GM18858 (cell line): Measurements from ENCODE around the gene C11orf86.
"Not testable (repeated sequence)": the region's sequence is repeated elsewhere in the genome, so short reads cannot be mapped to it uniquely, and the experiment has no call there.

ENCODE experiments used
- ATAC-seq: cut with Tn5 transposase; IDR thresholded peaks from one replicate; pipeline ENCODE4 v1.9.1; 2021; ENCODE audit not compliant: unreplicated experiment

C11orf86 gene

DNA sequence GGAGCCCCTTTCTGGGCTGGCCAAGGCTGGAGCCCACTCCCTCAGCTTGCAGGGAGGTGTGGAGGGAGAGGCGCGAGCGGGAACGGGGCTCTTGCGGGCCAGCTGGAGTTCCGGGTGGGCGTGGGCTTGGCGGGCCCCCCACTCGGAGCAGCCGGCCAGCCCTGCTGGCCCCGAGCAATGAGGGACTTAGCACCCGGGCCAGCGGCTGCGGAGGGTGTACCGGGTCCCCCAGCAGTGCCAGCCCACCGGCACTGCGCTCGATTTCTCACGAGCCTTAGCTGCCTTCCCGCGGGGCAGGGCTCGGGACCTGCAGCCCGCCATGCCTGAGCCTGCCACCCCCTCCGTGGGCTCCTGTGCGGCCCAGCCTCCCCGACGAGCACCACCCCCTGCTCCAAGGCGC is 13.6 kb downstream of the C11orf86 start:
- ATAC-seq, result not testable (repeated sequence)

DNA sequence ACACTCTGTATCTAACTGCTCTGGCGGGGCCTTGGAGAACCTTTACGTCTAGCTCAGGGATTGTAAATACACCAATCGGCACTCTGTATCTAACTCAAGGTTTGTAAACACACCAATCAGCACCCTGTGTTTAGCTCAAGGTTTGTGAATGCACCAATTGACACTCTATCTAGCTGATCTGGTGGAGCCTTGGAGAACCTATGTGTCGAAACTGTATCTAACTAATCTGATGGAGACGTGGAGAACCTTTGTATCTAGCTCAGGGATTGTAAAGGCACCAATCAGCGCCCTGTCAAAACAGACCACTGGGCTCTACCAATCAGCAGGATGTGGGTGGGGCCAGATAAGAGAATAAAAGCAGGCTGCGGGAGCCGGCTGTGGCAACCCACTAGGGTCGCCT is 14.3 kb downstream of the C11orf86 start:
- not testable (repeated sequence) for ATAC-seq

DNA sequence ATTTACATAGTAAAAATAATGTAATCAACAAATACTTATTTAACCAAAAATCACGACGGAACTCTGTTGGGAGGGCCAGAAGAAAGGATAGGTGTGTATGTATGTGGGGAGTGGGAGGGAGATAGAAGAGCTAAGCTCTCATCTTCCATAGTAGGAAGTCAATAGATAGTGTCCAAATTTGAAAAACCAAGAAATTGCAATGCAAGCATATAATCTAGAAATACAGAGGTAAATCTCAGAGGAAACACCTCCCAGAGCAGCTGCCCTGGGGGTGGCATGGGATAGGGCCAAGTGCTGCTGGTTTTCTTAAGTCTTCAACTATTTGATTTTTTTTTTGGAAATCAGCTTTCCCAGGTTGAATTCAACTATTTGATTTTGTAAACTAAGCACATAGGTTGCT is 16.9 kb downstream of the C11orf86 start:
- ATAC-seq, result no peak

DNA sequence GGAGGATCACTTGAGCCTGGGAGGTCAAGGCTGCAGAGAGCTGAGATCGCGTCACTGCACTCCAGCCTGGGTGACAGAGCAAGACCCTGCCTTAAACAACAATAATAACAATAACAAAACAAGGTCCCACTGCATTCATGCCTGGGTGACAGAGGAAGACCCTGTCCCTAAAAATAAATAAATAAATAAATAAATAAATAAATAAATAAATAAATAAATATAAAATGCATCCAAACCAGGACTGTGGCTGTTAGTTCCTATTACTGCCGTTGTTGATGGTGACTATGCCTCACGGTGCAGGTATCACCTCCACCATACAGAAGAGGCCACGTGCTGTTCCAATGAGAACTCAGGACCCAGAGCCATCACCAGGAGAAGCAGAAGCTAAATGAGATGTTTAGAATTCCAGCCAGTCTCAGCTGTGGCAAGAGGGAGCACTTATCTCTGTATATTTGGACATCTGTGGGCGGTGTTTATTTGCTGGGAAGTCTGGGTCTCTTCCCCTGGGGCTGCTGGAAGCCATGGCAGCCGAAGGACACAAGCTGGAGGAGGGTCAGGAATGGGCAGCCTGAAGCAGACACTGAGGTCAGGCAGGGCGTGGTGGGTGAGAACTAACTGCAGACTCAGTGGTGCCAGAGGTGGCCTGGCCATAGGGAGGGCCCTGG is 21.6 kb downstream of the C11orf86 start:
- ATAC-seq, result no peak

DNA sequence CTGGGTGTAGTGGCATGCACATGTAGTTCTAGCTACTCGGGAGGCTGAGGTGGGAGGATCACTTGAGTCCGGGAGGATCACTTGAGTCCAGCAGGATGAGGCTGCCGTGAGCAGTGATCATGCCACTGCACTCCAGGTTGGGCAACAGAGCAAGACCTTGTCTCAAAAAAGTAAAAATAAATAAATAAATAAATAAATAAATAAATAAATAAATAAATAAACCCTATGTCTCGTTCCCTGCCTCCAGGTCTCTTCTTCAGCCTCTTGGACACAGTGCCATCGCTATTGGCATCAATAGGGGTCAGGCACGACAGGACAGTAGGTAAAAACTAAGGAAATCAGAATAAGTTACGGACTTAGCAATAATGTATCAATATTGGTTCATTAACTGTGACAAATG is 24.5 kb downstream of the C11orf86 start:
- no peak for ATAC-seq

DNA sequence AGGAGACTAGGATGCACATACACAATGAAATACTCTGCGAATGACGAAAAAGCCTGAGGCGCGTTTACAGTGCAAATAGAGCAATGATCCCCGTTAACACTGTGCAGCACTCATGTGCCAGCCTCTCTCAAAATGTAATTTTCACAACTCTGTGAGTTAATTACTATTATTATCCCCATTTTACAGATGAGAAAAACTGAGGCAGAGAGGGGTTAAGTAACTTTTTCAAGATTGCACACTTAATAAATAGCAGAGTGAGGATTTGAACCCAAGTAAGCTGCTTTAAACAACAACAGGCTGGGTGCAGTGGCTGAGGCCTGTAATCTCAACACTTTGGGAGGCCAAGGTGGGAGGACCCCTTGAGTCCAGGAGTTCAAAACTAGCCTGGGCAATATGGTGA is 26.2 kb downstream of the C11orf86 start:
- no peak for ATAC-seq

DNA sequence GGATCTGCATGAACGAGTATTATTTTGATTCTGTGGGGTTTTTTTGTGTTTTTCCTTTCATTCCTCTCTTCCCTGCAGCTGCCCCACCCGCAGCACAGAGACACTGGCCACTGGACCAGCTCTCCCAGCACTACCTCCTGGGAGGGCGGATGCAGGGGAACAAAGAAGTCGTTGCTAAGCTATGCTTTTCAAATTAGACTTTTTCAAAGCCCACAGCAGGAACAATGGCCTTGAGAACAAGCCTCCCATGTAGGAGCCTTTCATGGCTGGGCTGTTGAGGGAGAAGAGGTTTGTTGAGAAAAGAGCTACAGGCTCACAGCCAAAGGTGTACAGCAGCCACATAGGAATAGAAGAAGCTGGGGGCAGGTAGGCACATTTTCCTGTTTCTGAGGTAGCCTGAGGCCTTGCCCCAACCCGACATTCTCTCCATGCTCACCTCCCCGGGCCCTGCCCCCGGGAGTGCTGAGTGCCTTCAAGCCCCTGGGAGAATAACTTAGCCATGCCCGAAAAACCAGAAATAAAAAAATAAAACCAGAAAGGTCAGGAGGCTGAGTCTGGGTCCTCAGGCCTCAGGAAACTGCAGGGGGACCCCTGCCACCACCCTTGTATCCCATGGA is 27.3 kb downstream of the C11orf86 start:
- no peak for ATAC-seq

DNA sequence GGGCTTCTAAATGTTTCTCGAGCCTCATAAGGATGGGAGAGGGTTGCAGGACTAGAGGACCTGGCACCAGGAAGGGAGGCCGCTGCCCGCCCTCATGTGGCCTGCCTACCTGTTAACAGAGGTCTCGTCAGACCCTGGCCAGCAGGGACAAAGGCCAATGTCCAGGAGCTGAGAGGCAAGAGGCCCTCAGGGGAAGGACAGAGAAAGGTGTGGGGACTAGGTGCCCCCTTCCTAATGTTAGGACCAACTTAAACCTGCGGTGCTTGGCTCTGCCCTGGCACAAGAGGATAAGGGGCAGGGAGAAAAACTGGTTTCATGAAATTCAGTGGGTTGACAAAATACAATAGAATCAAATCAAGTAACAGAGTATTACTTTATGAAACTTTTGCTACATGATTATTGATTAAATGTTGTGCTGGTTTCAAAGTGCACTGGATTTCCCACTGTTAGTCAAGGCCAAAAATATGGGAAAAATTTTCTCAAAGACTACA is 27.9 kb downstream of the C11orf86 start:
- ATAC-seq, result no peak

DNA sequence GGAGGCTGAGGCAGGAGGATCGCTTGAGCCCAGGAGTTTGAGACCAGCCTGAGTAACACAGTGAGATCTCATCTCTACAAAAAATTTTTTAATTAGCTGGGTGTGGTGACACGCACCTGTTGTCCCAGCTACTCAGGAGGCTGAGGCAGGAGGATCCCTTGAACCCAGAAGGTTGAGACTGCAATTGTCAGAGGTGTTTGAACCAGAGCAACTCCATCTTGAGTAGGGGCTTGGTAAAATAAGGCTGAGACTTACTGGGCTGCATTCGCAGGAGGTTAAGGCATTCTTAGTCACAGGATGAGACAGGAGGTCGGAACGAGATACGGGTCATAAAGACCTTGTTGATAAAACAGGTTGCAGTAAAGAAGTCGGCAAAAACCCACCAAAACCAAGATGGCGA is 30.1 kb downstream of the C11orf86 start:
- not testable (repeated sequence) for ATAC-seq

DNA sequence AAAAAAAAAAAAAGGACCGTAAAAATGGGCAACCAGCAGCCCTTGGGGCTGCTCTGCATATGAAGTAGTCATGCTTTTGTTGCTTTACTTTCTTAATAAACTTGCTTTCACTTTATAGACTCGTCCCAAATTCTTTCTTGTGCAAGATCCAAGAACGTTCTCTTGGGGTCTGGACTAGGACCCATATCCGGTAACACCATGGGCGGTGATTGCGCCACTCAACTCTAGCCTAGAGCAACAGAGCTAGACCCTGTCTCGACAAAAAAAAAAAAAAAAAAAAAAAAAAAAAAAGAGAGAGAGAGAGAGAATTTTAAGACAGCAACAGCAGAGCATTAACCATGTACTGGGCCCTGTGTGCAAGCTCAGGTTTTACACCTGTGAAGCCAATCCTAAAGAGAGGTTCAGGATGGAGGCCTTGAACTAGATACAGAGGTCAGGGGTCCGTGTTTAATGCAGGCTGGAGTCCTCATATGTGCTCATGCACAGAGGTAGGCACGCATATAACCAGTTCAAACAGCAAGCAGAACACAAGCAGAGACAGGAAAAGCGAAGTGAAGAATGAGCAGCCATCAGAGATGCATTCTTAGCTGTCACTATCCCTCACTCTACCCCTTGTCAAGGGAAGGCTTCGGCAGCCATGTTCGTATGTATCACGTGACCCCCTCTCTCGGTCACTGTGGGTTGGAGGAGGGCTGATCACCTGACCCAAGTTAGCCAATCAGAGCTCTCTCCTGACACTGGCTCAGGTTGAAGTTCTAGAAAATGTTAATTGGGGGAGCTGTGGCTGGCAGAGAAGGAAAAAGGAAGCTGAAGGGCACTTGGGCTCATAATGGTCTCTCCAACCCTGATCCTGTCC is 31.2 kb downstream of the C11orf86 start:
- ATAC-seq, result no peak

DNA sequence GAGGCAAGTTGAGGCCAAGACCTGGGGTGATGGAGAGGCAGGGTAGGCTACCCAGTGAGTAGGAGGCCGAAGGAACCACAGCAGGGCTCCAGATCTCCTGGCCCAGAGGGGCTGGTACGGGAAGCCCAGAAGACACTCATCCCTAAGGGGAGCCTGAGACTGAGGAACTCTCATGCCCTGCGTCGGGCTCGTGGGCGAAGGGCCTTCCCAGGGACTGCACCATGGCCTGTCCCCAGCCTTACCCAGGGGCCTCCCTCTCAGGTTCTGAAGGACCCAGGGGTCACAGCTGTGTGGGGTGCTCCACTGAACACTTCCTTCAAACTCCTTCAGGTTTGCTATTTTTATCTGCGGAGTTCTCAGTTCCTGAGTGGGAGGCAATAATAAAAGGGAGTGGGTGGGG is 32.0 kb downstream of the C11orf86 start:
- ATAC-seq, result no peak

DNA sequence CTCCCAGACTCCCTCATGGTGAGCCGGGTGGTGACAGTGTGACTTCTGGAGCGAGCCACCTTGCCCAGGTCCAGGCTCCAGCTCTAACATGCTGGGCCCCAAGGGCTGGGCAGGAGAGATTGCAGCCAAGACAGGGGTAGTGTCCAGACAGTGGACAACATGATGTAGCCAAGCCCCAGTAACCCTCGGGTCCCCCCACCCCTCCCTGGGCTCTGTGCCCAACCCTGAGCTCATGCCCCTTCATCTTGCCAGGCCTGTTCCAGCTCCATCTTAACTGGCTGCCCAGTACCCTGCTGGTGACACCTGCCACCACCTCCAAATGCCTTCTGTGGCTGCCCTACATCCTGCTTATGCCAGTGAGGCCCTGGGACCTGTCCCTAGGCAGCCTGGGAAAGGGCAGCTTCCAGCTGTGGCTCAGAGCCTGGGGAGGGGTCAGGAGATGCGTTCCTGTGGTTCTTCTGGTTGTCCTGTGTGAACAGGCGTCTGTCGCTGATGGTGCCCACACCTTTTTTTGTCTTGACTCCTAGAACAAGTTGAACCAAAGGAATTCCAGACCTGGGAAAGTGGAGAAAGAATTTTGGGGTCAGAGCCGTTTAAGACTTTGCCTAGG is 35.3 kb downstream of the C11orf86 start:
- ATAC-seq, result no peak

DNA sequence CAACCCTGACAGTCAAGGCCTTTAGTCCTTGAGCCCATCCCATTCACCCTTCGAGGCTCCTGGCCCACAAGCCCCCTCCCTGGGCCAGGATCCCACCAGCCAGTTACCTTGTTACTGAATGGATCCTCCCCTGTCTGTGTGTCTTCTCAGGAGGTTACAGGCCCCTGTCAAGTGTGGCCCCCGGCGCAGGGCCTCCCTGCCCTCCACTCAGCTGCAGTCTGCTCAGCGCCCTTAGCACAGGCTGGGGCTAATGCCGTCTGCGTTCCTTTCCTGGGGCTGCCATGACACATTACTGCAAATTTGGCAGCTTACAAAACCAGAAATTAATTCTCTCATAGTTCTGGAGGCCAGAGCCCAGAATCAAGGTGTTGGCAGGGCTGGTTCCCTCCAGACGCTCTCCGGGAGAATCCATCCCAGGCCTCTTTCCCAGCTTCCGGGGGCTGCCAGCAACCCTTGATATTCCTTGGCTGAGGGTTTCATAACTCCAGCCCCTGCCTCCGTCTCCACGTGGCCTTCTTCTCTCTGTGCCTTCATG is 38.5 kb downstream of the C11orf86 start:
- ATAC-seq, result no peak

DNA sequence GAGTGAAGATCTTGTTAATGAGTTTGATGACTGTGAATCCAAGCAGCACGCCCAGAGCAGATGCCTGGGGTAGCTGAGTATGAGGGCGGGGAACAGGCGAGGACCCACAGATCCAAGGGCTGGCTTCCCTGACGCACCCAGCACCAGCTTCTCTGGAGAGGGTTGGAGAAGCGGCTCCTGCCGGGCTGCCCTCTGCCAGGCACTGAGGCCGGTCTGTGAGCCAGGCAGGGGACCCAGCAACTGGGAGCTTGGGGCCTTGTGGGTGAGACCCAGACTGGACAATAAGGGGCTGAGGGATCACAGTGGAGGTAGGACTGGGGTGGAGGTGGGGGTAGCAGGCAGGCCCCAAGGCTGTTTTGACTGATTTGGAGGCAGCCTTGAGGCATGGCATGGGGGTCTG is 39.2 kb downstream of the C11orf86 start:
- no peak for ATAC-seq

DNA sequence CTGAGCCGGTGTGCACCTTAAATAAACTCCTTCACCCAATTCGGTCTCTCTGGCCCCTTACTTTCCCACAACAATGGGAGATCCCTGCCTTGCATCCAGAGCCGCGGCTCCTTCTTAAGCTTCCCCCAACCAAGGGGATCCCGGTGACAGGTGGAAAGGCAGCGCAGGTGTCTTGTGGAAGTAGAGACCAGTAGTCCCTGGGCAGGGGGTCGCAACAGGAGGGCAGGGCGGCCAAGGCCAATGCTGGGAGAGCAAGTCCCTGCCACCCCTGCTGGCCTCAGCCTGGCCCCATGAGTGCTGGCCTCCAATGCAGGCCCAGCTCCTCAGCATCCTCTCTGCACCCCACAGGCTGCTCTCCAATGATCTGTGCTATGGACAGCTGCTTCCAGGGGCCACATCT is 39.9 kb downstream of the C11orf86 start:
- no peak for ATAC-seq

DNA sequence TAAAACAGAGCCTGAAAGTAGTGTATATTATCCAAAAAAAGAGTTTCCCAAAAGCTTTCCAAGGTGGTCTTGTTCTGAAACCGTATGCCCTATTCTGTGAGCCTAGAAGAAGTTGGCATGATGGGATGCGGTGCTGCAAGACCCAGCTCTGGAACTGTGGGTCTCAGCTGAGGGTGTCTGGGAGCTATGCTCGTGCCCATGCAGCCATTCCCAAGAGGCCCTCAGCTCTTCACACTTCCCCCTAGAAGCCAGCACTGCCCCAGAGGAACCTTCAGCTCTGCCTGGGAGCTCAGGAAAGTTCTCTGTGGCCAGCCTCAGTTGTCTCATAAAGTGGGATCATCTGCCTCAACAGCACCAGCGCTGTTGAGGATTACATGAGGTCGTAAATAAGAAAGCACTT is 41.4 kb downstream of the C11orf86 start:
- ATAC-seq, result no peak

DNA sequence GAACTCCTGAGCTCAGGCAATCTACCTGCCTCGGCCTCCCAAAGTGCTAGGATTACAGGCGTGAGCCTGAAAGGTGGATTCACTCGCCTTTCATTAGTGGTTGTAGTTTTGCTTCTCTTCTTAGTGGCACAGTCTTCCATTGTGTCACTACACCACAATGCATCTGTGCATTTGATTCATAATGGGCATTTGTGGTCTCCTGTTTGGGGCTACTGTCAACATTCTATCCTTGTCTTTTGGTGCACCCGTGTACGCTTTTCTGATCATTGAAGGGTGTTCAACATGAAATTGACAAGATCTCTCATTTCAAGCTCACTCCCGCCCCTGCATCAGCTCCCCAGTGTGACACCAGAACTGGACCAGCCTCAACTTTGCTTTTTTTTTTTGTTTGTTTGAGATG is 45.8 kb downstream of the C11orf86 start:
- no peak for ATAC-seq

DNA sequence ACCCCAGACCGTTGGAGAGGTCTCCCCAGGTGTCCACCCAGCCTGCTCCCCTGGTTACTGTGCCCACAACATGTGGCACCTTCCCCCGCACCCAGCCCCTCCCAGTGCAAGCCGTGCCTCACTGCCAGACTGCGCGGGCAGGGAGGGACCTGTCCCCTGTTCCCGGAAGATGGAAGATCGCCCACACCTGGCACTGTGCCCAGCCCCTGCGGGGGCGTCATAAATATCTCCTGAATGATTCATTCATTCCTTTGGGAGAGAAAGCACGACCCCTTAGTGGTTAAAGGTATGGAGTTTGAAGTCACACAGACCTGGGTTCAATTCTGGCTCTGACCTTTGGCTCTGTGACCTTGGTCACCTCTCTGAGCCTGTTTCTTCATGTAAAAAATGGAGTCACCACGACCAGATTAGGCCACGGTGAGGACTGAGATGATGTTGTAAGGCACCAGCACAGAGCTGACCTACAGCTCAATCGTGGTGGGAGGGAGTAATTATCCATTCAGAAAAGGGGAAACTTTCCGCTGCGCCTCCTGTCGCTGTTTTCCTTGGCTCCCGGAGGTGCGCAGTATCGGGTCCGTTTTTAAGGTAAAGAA is 47.3 kb downstream of the C11orf86 start:
- ATAC-seq, result no peak

DNA sequence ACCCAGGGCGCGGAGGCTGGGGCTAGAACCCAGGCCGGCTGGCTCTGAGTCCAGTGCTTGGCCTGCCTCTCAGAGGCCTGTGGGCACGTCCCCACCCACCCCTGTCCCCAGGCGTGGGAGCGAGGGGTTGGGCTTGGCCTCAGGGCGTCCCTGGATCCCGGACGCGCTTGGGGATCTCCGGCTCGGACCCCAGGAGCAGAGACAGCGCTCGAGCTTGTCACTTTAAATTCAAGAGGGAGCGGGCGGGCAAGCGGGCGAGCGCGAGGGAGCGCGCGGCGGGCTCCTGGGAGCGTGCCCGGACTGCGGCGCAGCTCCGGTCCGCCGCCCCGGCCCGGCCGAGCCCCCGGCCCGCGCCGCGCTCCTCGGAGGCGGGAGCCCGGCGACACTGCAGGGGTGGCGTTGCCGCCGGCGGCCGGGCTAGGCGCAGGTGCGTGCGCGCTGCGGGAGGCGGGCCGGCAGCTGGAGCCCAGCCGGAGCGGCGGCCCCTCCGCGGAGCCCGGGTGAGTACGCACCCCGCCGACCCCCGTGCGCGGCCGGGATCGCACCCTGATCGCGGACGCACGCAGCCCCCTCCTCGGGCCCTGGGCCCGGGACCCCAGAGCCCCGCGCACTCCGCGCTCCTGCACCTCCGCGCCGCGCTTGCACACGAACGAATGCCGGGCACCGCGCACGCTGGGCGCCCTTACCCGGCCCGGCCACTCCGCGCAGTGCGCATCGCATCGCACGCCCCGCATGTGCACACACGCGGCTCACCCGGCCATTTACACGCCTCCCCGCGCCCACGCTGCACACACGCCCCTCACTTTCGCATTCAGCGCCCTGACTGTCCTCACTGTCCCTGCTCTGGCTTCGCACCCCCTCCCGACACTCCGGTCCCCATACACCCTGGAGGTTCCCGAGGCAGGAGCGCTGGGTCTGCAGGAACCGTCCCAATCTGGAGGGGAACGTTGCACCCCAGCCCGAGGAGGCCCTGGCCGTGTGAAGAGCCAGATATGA is 48.2 kb downstream of the C11orf86 start, which contains the start of gene SYT12:
SYT12 (plus strand) TSS at position 174 of the 996 bp plus-strand sequence. CDS start 7,011 bp downstream, outside the sequence.
- ATAC-seq, result no peak
